Measurements from ENCODE around the gene IL17B.

The IL17B gene

GRCh38 chr5:149362541-149362940 lies 16.6 kb downstream of the IL17B start:
- DNase-seq = no peak

GRCh38 chr5:149360272-149360671 lies 18.8 kb downstream of the IL17B start:
- no peak for DNase-seq

- peak in 8 of 56 donors; percentile 2 to 9 (median 6) for DNase-seq
These were observed 20.1 kb downstream of the IL17B start for GRCh38 chr5:149358868-149359495.

GRCh38 chr5:149358294-149358651 lies 20.8 kb downstream of the IL17B start:
- peak in 37 of 56 donors; percentile 23 to 75 (median 51) for DNase-seq

- peak; percentile 53 to 98 (median 94) for DNase-seq
These were observed 21.5 kb downstream of the IL17B start, which contains the start of gene PCYOX1L for GRCh38 chr5:149357370-149358293. TSS of gene PCYOX1L (plus strand) at chr5:149358046. CDS start at chr5:149358069, 23 bp downstream.

GRCh38 chr5:149356391-149356790 lies 22.7 kb downstream of the IL17B start:
- no peak for DNase-seq

GRCh38 chr5:149355688-149356087 lies 23.4 kb downstream of the IL17B start:
- no peak for DNase-seq

- DNase-seq = no peak
These were observed 25.2 kb downstream of the IL17B start for GRCh38 chr5:149353911-149354310.

- no peak for DNase-seq
These were observed 26.9 kb downstream of the IL17B start for GRCh38 chr5:149352169-149352568.

GRCh38 chr5:149349382-149349781 lies 29.7 kb downstream of the IL17B start:
- DNase-seq = no peak

GRCh38 chr5:149348518-149348917 lies 30.6 kb downstream of the IL17B start:
- no peak for DNase-seq

- peak in 5 of 56 donors; percentile 17 to 35 (median 24) for DNase-seq
These were observed 33.2 kb downstream of the IL17B start for GRCh38 chr5:149345892-149346222.

- DNase-seq = peak; percentile 47 to 97 (median 93)
These were observed 33.8 kb downstream of the IL17B start, which contains the start of gene GRPEL2 for GRCh38 chr5:149345147-149345891. TSS of gene GRPEL2 (plus strand) at chr5:149345499. CDS start at chr5:149345540, 41 bp downstream.

- no peak for DNase-seq
These were observed 34.9 kb downstream of the IL17B start for GRCh38 chr5:149344151-149344550.

- DNase-seq = no peak
These were observed 37.2 kb downstream of the IL17B start for GRCh38 chr5:149341876-149342275.

GRCh38 chr5:149340920-149341319 lies 38.2 kb downstream of the IL17B start:
- DNase-seq = no peak

- no peak for DNase-seq
These were observed 40.7 kb downstream of the IL17B start for GRCh38 chr5:149338364-149338763.

GRCh38 chr5:149337736-149338135 lies 41.4 kb downstream of the IL17B start:
- DNase-seq = no peak

- no peak for DNase-seq
These were observed 45.2 kb downstream of the IL17B start for GRCh38 chr5:149333711-149334443.

GRCh38 chr5:149328177-149328576 lies 50.9 kb downstream of the IL17B start:
- DNase-seq = no peak

- no peak for DNase-seq
These were observed 52.5 kb downstream of the IL17B start for GRCh38 chr5:149326611-149327010.

Data from nucleus accumbens (tissue), 56 donors.